ENCODE results near the gene DTNA.

DNA sequence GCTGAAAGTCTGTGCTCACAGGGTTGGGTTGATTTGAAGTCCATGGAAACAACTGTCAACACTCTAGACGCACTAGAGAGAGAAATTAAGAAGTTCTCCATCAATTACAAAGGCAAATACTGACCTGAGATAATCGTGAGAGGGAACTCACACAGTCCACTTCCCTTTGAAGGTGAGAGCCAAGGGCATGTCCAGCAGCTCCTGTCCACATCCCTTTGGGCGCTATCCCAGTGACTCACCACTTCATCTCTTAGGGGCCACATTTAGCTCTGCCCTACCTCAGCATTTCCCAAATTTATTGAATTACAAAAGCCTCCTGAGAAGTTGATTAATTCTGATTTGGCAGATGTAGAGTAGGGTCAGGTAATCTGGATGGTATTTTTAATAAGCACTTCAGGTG is 182.3 kb downstream of the DTNA start:
- no peak for TF ChIP-seq GATA2 (IDR thresholded peaks at IDR 0.05; ENCODE audit: low read depth, low read length)
- TF ChIP-seq GATA3 (IDR thresholded peaks at IDR 0.05; ENCODE audit: low read depth, low read length): no peak

Data from SH-SY5Y (cell line).